Esophagus squamous epithelium (tissue), 4 donors: Measurements from ENCODE around the gene SACS.

Experiments used
- CTCF ChIP-seq, 6 experiments: fragments of 450-650 bp in 4 of 6; fragments of 200-600 bp in 2 of 6; sonication (generic) in 2 of 6; IDR thresholded peaks; one replicate each; pipeline ENCODE4 v1.5.1; 2016 to 2019; ENCODE audit warnings: antibody characterized with exemption in 6 of 6, mild to moderate bottlenecking in 4 of 6, moderate library complexity in 4 of 6
- POLR2A ChIP-seq, 4 donors: fragments of 450-650 bp; IDR thresholded peaks; one replicate each; pipeline ENCODE4 v1.6.1; 2017; ENCODE audit warnings: antibody characterized with exemption in 4 of 4, mild to moderate bottlenecking in 4 of 4, moderate library complexity in 3 of 4

GRCh38 chr13:23427342-23427843, 6.1 kb downstream of the SACS start:
- no peak for TF ChIP-seq CTCF (IDR thresholded peaks at IDR 0.05)
- no peak for TF ChIP-seq POLR2A (IDR thresholded peaks at IDR 0.05)
